Stimulated activated CD4-positive, alpha-beta T cell treated with anti-CD3 and anti-CD28 coated beads, Interleukin-1b, Interleukin-23, amount 100 ng/mL, for 4 hours (primary cell): ENCODE results near the gene DCAF5.
"Not testable (repeated sequence)": the region's sequence is repeated elsewhere in the genome, so short reads cannot be mapped to it uniquely, and the experiment has no call there.

Experiments
- DNase-seq, 2 donors: peaks; one replicate each; pipeline ENCODE4 v3.0.0-alpha.2; 2020; ENCODE audit warnings: low read depth in 2 of 2

The DCAF5 gene

DNA sequence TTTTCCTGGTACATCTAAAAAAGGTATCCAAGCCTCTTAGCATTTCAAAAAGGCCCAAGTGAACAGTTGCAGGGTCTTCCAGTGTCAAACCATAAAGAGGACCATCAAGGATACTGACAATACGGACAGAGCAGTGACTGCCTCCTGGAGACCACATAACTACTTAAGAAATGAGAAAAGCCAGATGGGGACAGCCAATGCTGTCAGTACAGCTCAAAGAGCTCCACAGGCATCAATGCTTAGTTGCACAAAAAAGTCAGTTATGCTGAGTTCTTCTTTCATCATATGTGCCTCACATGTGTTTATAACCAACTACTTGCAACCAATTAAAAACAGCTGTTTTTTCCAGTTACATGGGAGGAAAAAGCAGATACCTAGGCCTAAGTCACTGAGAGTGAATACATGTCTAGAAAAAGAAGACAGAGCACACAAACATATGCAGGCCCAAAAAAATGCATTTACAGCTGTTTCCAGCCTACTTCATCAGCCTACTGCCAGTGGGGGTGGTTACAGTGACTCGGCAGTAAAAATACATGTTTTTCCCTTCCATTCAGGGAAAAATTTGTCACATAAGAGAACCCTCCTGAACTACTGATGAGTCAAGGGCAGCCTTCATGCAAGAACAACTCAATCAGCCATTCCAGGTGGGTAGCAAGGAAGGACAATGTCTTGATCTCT, 84.0 kb downstream of the DCAF5 start:
- no peak for DNase-seq

DNA sequence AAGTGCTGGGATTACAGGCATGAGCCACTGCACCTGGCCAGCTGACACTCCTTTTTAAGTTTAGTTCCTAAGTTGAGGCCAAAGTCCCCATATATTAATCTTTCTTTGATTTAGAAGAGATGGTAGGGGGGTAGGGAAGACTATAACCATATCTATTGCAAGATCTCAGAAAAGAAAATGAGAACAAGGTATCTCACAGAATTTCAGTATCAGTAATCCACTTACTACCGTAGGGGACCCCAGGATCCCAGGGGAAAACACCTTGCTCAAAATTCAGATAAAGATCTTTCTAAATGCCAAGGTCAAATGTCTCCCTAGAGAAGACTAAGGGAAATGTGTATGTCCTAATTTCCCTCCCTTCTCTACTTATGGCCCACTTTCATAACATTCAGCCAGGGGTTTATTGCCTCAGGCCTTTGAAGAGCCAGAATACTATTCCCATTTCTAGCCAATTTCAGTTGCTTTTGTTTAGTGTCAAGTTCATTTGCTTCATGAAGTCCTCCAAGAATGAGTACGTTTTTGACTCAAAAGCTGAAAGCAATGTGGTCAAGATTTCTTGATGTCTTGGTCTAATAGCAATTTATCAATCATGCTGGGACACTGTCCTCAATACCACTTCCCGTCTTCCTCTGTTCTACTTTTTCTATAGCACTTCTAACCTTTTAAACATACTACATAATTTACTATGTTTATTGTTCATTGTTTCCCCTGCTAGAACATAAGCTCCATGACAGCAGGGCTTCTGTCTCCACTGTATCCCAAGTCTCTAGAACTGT, 86.3 kb downstream of the DCAF5 start:
- no peak for DNase-seq

DNA sequence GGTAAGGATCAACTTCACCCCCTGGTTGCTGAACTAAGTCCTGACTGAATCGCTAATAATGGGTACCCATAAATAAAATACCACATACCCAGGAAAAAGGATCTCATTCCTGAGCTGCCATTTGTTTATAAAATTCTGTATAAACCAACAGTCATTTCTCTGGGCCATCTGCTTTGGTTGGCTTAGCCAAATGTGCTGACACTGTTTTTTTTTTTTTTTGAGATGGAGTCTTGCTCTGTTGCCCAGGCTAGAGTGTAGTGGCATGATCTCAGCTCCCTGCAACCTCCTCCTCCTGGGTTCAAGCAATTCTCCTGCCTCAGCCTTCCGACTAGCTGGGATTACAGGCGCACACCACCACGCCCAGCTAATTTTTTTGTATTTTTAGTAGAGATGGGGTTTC, 87.0 kb downstream of the DCAF5 start:
- DNase-seq: not testable (repeated sequence)

DNA sequence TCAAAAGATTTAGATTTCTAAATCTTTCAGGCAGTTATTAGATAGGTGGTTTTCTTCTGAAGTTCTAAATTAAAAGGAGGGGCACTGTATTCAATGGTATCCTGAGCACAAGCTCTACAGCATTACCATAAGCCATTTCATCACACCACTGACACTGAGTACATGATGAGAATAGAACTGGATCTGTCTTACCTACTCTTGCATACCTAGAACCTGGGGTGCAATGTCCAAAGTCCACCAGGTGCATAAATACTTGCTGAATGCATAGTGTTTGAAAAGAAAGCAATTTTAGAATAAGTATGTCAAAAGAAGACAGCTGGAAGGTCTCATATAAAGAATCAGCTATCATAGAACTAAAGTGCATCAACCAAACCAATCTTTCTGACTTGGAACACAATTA, 88.3 kb downstream of the DCAF5 start:
- no peak for DNase-seq

DNA sequence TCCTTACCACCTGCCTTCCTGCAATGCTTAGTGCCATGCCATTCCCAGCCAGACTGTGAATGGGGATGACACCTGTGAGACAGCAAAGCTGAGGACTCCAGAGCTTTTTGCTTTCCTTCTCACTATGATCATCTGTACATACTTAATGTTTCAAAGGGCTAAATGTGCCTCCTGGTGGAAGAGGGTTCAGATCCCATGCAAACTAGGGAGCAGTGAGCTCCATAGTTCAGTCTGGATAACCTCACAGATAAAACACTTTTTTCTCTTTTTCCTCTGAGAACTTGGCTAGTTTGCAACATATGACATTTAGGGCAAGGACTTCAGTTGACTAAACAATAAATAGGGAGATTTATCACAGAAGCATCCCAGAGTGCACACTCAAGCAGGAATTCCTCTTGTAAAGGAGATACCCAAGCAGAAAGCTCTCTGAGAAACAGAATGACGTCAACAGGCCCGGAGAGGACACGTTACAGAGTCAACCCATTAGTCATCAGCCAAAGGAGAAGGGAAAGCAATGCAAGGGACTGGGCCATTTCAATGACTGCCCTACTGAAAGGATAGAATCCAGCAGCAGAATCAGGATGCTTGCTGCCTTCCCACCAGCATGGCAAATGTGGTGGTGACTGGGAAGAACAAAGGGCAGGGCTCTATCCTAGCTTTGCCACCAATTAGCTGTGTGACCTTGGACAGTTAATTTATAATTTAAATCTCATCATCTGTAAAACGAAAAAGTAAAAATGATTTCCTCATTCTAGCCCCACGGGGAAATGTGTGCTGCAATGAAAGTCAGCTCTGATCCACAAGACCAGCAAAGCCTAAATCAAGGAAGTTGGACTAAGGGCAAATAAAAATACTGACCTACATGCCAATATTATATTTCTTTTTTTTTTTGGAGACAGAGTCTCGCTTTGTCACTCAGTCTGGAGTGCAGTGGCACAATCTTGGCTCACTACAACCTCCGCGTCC, 93.0 kb downstream of the DCAF5 start:
- DNase-seq: no peak

DNA sequence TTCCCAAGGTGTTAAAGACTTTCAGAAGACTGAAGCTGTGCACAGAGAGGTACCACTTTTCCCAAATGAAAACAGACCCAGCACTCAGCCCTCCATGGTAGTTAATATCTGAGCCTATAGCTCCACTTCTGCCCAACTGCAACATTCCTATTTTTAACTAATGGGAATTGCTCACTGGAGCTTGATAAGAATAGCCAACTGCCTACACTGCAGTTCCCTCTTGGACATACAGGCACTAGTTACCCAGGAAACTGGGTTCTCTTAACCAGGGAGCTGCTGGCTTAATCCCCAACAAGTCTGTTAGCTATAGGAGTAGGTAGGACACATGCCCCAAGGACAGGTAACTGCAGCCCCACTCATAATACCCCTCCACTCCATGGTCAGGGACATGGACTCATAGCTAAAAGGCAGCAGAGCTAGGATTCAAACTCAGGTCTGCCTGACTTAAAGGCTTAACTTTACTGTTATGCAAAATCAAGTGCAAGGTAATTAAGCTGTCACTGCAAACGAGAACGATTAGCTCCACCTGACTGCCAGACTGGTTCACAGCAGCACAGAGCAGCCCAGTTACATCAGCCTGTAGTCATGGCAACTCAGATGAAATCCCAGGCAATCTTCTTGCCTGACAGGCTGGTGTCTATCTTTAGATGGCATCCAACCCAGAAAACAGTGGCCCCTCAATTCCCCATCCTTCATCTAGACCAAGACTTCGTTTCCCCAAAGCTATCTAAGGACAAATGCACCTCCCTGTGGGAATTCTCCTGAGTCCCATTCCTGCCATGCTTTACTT, 96.7 kb downstream of the DCAF5 start:
- DNase-seq: no peak

DNA sequence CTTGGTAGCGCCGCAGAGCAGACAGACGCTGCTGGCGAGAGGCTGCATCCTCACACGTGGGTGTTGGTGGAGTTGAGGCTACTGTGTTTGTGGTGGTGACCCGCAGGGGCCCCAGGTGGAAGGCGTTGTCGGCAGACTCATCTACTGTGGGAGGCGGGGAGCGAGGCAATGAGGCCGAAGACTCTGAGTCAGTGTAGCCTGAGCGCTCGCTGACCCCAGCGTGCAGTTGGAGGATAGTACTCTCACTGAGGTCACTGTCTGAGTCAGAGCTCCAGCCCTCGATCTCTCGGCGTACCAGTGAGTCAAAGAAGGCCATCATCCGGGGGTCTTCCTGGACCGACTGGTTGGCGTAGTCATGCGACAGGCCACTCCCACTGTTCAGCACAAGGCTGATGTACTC, 97.8 kb downstream of the DCAF5 start:
- no peak for DNase-seq

DNA sequence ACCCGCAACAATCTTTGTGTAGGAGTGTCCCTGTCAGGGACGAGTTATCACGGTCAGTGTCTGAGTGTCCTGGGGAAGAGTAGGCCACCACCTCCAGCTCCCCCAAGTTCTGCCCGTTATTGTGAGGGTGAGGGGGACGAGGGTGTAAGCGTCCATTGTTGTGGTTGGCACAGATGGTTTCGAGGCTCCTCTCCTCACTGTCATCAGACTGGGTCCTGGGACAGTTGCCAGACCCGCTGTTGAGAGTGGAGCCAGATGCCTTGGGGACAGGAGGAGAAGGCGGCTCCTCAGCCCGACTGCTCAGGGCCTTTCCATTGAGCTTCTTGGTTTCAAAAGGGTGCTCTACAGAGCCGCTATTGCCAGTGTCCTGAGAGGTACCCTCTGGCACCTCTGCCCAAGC, 98.9 kb downstream of the DCAF5 start:
- DNase-seq: no peak

DNA sequence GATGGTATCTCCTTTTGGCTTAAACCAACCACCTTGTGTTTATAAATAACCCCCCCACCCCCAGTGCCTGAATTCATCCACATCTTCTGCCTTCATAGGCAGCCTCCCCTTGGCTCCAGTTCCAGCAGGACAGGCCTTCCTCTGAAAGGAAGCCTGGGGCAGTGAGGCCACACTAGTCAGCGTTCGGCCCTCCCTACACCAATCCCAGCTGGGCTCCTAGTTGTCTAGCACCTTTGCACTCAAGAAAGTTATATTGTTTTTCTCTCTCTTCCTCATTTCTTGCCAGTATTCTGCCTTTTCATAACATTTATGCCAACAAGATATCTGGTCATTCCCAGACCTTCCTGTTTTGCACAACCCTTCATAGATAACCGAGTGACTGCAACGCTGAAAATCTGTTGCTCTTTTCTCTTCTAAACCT, 100.7 kb downstream of the DCAF5 start:
- DNase-seq: no peak

DNA sequence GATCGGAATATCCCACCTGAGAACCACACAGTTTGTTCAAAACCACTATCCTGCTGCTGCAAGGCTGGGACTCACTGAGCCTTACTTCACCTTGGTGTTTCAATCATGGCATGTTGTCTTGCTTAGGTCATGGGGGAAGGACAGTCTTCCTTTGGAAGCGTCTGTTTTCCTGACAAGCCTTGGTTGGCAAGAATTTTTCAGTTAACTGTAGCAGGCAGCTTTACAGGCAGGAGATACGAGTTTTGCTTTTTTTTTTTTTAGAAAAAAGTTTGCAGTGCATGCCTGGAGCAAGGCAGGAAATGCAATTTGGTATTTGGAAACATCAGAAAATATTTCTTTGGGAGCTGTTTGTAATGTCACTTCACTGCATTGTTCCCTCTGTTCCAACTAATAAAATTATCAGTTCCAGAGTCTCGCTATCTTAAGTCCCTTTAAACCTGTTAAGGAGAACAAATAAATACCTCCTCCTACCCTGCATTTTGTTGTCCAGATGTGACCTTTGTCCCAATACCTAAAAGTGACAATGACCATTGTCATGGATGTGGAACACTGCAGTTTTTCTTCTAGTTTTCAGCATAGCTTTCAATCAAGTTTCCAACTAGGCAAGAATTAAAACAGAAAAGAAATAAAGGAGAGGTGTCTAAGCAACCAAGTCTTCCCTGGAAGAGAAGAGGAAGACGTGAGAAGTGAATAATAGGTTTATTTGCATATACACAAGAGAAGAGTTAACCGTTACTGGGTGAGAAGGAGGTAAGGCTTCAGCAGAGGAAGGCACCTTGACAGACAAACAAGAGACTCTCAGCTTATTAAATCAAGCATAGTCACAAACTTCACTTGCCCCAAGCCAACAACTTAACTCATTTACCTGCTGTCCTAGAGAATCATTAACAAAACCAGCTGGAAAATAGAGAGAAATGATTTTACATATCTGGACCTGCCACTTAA, 102.4 kb downstream of the DCAF5 start:
- no peak for DNase-seq

DNA sequence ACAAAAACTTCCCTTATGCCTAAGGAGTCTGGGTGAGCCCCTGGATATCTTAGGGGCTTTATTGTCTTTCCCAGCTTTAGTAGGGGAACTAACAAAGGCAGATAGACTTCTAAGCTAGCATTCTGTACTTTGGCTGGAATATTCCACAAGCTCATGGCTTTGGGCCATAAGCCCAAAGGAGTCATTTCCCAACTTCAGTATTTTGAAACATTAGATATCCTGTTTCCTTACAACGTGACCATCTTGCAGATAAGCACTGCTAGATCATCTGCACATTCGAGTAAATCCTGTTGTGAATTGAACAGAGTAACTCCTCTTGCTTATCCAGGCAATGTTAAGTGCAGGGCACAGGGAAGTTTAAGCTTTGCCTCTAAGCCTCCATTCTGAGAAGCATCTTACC, 103.2 kb downstream of the DCAF5 start:
- DNase-seq: no peak

DNA sequence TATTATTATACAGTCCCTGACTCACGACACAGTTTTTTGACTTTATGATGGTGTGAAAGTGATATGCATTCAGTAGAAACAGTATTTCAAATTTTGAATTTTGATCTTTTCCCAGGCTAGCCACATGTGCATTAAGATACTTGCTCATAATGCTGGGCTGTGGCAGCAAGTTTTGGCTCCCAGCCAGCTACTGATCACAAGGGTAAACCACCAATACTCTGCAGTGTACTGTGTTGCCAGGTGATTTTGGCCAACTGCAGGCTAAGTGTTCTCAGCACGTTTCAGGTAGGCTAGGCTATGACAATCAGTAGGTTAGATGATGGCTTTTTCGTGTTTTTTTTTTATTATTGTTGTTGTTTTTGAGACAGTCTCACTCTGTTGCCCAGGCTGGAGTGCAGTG, 104.5 kb downstream of the DCAF5 start:
- no peak for DNase-seq

DNA sequence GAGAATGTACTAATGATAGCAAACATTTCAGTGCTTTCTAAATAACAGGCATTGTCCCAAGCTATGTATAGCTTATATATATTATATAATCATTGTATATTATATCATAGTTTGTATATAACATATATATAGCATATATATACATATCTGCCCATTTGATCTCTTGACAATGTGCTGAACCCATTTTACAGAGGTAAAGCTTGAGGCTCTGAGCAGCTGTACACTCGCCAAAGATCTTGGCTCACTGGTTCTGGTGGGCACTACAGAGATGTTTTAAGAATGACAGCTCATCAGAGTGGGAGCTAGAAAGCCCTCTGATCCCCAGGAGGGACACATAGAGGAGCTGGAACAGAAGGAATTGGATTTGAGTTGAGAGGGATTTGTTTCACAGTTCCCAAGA, 105.7 kb downstream of the DCAF5 start:
- no peak for DNase-seq

DNA sequence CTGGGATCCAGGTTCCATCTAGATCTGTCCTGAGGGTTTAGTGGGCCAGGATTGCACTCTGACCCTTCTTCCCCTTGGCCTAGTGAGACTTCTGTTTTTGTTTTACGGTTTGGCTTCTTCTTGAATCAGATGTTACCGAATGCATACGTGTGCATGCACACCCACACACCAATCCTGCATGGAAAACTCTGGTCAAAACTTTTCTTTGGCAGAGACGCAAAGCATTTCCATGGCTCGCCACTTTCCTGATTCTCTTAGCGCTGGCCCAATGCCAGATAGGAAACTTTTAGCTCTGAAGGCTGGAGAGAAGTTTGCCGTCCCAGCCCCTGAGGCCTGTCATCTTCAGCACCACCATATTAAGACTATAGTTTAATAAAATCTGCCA, 106.5 kb downstream of the DCAF5 start:
- DNase-seq: no peak

DNA sequence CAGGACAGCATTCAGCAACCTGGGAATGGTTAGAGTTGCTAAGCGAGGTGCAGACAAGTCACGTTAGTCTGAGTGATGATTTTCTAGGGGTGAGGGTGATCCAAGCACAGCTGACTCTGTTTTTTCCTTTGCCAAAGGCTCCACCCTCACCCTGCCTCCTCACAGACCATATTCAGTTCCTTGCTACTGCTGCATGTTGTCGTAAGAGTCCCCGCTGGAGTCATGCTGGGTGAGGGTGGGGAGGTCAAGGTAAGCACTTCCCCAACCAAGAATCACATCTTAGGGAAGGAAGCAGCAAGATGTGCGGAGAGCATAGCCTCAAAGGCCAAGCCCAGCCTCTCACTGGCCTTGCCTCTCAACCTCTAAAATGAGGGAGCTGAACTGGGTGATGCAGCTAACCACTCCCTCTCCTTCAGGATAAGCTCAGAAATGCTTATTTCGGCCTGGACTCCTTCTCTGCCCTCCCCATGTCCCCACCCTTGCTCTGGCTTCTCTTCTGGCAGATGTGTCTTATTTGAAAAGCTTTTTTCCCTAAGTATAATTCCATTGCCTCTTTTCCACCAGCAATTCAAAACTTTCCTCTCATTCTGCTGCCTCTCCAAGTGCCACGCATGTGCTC, 107.0 kb downstream of the DCAF5 start:
- DNase-seq: no peak

DNA sequence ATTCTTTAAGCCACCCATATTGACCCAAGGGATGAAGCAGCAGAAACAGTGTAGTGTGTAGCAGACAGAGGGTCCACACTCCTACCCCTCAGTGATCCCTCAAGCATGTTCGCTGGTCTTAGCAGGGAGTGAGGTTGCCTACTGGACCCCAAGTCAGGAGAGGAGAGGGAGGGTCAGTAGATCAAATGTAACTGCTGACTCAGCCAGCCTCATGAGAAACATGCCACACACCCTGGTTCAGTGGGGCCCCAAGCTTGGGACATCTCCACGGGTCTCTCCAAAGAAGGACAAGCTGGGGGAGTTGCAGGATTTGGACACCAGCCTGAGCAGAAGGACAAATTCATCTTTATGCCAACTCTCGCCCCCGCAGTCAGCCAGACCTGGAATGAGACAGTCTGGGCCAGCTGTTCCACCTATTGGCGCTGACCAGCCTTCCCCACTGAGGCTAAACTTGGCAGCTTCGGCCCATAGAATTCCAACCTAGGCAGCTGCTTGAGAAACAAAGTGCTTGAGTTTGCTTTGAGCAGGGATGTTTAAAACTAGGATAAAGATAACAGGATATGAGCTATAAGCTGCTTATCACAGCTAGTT, 107.9 kb downstream of the DCAF5 start:
- DNase-seq: no peak

DNA sequence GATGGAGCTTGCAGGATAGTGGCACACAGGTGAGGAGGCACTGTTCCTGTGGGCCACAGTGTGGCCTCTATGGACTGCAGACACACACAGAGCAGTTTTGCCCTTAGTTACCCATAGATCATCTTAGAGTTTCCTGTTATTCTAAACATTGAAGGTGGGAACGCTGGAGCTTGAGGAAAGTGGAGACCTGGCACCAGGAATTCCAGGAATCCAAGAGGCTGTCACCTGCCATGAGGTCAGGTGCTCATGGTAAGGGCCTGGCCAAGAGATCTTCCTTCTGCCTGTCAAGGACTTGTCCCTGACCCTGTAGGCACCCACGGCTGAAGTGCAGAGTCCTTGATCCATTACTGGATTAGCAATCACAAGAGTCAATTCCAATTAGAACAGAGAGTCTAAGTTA, 108.6 kb downstream of the DCAF5 start:
- no peak for DNase-seq

DNA sequence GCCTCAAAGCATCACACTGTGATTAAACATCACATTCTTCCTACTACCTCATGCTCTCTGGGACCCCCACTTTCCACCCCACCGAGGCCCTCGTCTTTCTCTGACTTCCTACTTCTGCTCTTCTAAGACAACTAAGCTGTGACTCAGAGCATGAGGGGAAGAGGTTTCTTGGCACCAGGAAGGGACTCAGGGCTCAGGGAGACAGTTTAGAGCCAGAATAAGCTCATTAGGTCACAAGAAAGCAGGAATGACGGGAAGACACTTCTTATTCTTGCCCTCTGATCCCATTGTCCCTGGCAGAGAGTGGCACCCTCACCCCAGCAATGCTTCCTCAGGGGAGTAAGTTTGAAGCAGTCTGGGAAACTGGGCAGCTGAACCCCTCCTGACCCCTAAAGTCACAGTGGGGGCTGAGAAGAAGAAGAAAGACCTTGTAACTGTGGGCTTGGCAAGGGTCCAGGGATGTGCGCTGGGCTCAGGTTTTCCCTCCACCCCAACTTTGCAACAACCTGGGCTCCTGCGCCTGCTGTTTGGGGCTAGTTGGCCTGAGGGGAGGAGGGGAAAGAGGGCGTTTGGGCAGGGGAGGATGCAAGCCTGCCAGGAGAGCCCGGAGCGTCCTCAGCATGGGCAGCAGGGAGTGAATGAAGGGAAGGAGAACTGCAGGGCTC, 109.2 kb downstream of the DCAF5 start:
- no peak for DNase-seq

DNA sequence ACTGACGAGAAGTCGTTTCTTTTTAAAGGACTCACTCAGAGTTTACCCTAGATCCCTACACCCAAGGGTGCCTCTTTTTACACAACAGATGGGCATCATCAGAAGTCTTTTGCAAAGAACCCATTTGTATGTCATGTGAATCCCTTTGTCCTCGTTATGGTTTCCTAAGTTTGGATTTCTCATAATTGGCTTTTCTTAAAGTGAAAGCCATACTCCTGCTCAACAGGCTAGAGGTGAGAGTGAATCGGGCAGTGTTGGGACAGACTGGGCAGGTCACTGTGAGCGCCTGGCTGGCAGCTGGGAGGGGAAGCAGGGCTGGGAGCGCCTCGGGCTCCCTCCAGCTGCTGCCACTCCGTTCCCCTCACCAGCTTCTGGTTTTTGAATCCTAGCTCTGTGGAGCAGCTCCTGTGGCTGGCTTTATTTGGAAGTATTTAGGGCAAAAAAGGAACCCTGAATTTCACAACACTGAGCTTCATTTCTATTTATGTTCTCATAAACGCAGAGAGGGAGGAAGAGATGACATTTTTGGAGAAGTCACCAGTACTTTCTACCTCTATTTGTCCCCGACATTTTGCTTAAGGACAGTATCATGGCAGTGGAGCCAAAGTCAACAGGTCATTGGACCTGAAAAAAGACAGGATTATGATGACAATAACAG, 110.0 kb downstream of the DCAF5 start:
- no peak for DNase-seq
